Activated naive CD8-positive, alpha-beta T cell treated with anti-CD3 and anti-CD28 coated beads, Interleukin-2, amount 50 U/mL, for 16 hours (primary cell): ENCODE measurements around the gene LAMC3.

Source experiments
- DNase-seq: peaks from one replicate; pipeline ENCODE4 v3.0.0-alpha.2; 2020; ENCODE audit warnings: low read depth, low spot score

Gene LAMC3

DNA sequence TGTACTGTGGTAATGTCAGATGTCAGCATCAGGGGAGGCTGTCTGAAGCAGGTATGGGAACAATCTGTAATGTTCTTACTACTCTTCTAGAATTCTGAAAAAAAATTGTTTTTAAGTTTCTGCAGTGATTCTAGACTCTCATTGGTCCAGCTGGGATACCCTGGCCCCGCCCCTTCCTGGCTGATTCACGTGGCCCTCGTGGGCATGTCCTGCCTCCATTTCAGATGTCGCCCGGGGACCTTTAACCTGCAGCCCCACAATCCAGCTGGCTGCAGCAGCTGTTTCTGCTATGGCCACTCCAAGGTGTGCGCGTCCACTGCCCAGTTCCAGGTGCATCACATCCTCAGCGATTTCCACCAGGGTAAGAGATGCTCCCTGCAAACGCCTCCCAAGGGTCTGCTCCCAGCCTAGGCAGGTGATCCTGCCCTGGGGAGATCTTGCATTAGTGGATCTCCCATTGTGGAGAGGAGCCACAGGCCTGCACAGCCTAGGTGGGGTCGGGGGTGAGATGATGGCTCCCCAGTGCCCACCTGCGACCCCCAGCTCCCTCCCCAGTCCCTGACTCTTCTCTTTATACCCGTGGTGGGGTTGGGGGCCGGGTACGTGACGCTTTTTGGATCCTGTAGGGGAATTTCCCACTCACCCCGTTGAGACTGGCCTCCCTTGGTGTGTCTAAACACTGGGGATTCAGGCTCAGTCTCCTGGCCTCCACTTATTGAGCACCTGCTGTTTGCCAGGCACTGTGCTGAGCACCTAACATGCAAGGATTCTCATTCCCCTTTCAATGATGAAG lies 36.5 kb downstream of the LAMC3 start:
- DNase-seq: no peak

DNA sequence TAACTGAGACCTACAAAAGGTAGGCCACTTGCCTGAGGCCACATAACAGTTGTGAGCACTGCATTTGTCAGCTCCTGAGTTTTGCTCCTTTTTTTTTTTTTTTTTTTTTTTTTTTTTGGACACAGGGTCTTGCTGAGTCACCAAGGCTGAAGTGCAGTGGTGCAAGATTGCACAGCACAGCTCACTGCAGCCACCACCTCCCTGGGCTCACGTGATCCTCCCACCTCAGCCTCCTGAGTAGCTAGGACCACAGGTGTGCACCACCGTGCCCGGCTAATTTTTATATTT lies 37.1 kb downstream of the LAMC3 start:
- no peak for DNase-seq

DNA sequence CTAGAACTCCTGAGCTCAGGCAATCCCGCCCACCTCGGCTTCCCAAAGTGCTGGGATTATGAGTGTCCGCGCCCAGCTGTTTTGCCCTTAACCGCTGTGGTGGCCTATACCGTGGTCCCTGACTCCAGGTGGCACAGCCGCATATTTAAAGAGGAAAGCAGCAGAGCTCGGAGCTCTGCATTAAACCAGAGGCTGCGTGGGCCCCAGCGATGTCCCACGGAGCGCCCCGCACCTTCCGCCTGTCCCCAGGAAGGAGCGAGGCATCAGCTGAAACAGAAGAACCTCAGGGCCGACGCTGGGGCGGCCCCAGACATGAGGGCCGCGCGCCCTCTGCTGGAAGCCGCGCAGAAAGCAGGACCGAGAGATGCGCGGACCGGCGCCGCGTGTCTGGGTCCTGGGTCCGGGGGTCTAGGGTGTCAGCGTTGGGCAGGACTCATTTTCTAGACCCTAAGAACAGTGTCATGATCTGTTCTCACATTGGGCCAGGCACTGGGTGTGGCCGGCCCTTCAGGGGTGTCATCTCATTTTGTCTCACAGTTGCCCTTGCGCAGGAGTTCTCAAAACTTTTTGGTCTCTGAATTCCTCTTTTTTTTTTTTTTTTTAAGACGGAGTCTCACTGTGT lies 37.7 kb downstream of the LAMC3 start:
- DNase-seq: peak; percentile 48

DNA sequence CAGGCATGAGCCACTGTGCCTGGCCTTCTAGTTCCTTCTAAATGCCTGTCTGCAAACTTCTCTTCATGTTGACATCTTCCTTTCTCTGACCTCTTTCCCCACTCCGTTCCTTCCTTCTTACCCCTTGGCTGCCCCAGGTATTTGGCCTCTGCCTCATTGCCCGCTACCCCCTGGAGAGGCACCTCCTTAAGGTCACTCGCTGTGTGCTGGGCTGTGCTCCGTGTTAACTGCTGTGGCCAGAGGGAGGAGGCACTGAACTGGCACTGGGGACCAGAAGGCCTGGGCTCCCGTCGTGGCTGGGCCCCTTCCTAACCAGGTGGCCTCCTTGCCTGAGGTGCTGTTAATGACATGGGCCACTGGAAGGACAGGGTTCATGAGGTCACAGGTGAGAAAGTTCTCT lies 39.4 kb downstream of the LAMC3 start:
- no peak for DNase-seq

DNA sequence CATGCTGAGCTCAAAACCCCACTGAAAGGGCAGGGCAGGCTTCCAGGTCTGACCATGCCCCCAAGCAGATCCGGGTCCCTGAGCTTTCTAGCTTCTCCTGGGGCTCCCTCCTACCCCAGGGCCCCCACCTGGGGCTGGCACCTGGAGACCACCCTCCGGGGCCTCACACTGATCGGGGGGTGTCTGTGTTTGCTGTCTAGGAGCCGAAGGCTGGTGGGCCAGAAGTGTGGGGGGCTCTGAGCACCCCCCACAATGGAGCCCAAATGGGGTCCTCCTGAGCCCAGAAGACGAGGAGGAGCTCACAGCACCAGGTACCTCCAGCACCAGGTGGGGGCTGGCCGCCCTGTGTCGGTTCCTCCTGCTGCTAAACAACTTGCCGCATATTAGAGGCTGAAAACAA lies 39.8 kb downstream of the LAMC3 start:
- no peak for DNase-seq

DNA sequence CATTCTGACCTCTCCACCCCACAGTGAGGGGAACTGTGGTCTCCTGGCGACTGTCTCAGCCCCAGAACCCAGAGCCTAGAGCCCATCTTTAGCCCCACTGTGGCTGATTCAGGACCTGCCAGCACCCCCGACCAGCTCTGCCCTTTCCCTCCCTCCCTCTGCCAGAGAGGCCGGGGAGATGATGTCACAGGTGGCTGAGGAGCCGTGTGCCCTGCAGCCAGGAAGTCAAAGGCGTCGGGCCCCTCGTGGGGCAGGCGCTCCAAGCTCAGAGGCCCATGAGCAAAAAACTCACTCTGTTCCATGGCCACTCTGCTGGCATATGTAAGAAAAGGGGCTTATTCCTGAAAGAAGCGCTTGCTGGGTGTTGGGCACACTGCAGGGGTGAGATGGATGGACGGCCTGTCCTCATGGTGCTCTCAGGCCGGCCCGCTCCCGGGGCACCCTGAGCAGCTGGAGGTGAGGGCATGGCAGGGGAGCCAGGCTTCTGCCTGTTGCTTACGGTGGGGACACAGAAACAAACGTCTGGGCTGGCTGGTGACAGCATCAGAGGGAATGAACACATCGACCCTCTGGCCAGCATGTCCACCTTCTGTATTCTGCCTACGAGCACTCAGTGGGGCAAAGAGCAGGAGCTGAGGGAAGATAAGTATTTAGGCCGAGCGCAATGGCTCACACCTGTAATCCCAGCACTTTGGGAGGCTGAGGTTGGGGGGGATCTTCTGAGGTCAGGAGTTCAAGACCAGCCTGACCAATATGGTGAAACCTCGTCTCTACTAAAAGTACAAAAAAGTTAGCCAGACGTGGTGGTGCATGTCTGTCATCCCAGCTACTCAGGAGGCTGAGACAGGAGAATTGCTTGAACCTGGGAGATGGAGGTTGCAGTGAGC lies 41.1 kb downstream of the LAMC3 start:
- no peak for DNase-seq

DNA sequence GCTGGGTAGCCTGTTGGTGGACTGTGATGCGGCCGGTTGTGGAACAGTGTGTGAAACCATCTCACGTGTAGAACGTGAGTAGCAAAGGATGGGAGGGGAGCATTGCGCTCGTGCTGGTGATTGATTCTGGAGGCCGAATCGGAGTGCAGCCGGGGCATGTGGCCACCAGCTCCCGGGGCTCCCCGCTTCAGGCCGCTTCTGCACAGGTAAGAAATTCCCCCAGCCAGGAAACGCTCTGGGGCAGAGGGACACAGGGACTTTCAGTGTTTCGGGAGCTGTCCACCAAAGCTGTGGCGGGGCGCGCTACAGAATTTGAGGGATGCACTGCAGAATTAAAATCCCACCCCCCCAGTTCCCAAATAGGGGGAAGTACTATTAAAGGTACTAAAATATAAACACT lies 41.9 kb downstream of the LAMC3 start:
- DNase-seq: no peak

DNA sequence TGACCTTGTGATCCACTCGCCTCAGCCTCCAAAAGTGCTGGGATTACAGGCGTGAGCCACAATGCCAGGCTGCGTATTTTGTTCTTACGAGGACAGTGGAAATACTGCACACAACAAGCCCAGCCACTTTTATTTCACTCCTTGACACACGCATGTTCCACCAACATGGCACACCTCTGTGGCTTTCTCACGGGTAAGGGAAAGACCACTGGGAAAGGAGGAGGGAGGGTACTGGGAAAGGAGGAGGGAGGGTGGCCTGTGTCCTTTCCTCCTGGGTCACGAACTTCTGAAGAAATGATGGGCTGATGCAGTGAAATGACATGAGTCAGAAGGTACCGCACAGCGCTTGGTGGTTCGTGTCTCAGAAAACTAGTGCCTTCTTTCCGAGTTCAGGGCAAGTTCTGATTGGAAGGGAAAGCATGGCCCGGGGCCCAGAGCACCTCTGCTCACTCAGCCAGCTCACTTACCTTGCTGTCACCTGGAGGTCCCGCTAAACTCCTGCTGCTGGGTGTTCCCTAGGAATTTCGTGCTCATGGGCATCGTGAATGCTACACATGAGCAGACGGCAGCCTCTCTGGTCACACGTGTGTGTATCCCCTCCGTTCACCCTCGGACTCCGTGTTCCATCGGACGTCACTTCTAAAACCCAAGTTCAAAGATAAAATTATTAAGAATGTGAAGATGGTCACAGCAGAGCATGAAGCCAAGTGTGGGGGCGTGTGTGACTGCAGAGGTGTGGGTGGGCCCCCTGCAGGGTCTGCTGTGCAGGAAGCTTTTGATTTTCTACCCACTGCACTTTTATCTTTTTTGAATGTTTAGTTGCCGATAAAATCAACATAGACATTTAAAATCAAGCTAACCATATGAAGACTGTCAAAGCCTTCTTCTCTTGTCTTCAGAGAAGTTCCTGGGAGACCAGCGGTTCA lies 42.9 kb downstream of the LAMC3 start:
- no peak for DNase-seq

DNA sequence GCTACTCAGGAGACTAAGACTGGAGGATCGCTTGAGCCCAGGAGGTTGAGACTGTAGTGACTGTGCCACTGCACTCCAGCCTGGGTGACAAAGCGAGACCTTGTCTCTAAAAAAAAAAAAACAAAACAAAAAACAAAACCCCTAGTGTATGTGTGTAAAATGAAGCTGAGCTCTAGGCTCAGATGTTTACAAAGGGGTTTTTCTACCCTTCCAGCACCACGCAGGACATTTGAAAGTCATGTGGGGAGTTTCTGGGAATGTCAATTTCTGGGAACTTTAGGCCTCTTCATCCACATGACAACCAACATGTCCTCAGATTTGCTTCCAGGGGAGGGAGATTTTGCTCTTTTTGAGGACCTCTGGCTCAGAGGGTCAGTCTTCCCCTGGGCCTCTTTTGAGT lies 44.9 kb downstream of the LAMC3 start:
- no peak for DNase-seq

DNA sequence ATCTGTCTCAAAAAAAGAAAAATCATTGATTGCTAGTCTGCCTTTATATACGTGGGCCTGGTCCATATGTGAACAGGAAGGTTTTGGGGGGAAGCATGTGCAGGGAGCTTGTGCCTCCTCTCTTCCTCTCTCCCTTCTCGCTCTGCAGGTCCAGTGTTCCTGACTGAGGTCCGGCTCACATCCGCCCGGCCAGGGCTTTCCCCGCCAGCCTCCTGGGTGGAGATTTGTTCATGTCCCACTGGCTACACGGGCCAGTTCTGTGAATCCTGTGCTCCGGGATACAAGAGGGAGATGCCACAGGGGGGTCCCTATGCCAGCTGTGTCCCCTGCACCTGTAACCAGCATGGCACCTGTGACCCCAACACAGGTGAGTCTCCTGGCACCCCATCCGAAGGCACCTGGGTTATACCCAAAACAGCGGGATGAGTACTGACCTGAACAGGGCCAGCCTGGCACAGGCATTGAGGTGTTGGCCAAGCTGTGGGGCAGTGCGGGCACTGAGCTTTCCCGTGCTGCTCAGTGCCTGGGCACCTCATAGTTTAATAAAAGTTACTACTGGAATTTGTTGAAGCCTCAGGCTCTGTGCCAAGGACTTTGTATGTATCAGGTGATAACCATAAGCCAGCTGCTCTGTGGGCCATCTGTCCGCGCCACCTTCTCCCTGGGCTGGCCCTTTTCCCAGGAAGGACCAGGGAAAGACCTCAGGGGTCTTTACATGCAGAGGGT lies 48.0 kb downstream of the LAMC3 start:
- DNase-seq: no peak

DNA sequence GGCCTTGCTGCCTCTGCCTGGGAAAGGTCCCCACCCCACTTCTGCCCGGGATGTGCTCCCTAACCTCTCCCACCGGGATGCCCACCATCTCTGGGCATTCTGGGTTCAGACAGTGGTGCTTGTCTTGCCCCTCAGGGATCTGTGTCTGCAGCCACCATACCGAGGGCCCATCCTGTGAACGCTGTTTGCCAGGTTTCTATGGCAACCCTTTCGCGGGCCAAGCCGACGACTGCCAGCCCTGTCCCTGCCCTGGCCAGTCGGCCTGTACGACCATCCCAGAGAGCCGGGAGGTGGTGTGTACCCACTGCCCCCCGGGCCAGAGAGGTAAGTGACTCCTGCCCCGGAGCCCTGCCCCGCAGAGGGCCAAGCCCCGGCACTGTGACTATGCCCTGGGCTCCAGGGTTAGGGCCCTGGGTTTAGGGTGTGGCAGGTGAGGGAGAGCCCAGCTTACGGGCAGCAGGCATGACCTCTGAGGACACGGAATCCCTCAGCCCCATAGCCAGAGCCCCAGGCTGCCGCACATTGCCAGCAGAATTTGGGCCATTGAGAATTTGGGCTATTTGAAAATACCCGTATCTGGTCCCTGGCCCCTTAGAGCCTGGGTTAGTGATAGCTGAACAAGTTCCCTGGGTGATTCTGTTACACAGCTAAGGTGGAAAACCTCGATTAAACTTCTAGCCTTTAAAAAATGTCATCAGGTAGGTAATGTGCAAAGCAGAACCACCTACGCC lies 52.1 kb downstream of the LAMC3 start:
- no peak for DNase-seq

DNA sequence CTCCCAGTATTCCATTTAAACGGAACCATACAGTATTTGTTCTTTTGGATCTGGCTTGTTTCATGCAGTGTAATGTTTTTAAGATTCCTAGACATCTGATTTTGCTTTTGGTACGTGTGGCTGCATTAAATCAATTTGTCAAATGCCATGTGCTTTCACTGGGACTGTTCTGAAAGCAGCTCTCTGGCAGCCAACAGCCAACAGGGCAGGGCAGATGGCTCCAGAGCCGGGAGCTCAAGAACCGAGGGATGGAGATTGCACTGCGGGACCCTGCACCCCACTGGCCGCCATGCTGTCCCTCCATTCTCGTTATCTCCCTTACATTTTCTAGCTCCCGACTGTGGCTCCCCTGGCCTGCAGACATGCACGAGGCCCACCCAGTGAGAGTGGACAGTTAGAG lies 54.0 kb downstream of the LAMC3 start:
- DNase-seq: no peak

DNA sequence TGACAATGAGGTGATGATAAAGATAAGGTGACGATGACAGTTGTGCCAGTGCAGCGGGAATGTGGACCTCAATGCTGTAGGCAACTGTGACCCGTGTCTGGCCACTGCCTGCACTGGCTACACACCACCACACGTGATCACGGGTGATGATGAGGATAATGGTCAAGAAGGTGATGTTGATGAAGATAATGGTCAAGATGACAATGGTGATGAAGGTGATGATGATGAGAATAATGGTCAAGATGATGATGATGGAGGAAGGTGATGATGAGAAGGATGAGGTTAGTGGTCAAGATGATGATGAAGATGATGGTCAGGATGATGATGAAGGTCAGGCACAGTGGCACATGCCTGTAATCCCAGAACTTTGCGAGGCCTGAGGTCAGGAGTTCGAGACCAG lies 56.6 kb downstream of the LAMC3 start:
- DNase-seq: no peak

DNA sequence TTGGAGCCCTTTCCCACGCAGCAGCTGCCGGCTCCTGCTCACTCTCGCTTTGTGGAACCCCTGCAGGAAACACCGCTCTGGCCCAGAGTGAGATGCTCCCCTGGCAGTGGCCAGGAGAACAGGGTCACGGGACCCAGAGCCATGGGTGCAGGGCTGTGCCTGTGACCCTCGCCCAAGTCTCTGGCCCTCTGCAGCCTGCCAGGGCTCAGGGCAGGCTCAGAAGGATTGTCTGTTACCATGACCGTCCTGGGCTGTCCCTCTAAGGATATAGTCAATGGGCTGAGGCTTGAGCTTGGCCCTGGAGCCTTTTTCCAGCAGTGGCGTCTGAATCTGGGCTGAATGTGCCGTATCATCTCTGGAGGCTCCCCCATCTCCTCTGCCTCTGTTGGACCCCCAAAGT lies 58.7 kb downstream of the LAMC3 start:
- no peak for DNase-seq

DNA sequence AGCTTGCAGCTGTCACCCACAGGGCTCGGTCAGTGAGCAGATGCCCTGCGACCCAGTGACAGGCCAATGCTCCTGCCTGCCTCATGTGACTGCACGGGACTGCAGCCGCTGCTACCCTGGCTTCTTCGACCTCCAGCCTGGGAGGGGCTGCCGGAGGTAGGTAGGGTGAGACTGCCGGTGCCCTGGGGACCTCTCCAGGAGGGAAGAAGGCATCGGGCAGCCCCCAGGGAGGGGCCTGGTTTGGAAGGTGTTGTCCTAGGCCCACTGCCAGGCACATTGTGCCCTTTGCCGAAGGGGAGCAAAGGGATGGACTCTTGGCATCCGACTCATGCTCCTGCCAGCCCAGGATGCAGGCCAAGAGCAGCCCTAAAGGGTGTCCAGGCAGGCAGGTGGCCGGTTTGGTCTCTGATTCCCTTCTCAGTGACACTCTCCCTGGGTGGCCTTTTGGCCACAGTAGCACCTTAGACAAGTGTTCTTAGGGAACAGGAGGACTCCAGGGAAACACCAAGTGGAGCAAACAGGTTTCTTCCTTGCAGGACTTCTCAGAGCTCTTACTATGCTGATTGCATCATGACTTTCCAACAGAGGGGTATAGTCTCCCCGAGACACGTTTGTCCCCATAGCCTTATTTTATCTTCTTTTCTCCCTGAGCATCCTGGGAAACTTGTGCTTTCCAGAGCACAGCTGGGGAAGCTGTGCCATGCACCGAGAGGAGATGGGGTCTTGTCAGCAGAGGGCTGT lies 59.3 kb downstream of the LAMC3 start:
- DNase-seq: no peak

DNA sequence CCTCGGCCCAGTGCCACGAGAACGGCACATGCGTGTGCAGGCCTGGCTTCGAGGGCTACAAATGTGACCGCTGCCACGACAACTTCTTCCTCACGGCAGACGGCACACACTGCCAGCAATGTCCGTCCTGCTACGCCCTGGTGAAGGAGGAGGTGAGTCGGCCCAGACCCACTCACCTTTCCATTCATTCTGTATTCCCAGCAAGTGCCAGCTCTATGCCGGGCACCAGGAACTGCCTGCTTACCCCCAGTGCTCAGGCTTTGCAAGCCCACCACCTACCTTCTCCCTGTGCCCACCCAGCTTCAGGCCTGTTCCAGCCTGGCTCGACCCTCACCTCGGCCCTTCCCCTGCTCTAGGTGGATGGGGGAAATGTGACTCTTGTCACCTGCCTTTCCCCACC lies 60.7 kb downstream of the LAMC3 start:
- no peak for DNase-seq

DNA sequence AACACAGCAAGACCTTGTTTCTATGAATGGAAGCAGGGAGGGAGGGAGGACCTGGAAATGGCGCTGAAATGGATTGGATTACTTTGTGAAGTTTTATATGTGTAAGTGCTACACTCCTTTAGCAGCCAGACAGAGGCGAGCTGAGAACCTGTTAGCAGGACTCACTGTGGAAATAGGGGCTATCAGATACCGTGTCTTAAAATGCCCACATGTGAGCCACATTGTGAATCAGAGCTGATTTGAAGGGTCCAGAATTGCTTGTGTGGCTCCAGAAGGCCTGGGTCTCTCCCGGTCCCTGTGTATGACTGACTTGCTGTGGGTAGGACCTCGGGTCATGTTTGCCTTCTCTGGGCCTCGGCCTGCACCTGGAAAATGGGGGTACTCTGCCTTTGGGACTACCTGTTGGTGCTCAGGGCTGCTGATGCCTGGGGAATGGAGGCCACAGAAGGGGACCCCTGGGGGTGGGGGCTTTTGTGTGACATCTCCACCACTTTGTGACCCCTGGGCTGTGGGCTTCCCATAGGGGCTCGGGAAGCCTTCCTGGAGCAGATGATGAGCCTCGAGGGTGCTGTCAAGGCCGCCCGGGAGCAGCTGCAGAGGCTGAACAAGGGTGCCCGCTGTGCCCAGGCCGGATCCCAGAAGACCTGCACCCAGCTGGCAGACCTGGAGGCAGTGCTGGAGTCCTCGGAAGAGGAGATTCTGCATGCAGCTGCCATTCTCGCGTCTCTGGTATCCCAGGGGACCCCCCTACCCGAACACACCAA lies 63.3 kb downstream of the LAMC3 start:
- no peak for DNase-seq

DNA sequence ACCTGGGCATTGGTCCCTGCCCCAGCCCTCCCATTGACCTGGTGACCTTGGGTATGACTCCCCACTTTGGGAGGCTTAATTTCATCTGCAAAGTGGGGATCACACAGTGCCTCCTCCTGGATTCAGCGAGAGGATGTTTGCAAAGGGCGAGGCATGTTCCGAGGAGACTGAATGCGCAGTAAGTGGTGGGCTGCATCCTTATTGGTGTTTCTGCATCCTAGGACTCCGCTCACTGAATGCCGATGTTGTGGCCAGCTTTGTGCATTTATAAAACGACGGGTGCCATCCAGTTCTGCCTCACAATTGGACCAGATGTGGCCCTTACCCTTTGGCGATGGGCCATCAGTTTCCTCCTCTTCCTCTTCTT lies 63.9 kb downstream of the LAMC3 start:
- no peak for DNase-seq
